GM12878 (cell line): ENCODE results near the gene TUBA3C. TPM values are rescaled to one million over a fixed set of nuclear protein-coding genes. Genes with fewer than 3 reads are reported as not detected.

Experiments
- ATAC-seq: fragments of 200-7000 bp; cut with Tn5 transposase; 3 replicates; pipeline ENCODE4 v1.9.1; 2020; ENCODE audit warnings: mild to moderate bottlenecking, moderate library complexity
- Bru-seq: library from RNA; stranded (reverse); fragments of 400-500 nt; gene quantifications from one replicate; lab custom pipeline; 2021; lab: Mats Ljungman, UMichigan
- BruChase-seq, 2 experiments: library from RNA; stranded (reverse); fragments of 400-500 nt; gene quantifications; one replicate each; lab custom pipeline; 2021; lab: Mats Ljungman, UMichigan
- BruUV-seq: library from RNA; stranded (reverse); fragments of 400-500 nt; replicated peaks from 2 replicates; lab custom pipeline; 2021; lab: Mats Ljungman, UMichigan
- CTCF ChIA-PET: fragments of 300-600 bp; sonication (Branson Sonifier 250); formaldehyde crosslinking; extraction: SDS; loops from one replicate; lab custom pipeline; 2021; ENCODE audit warnings: inconsistent platforms; lab: Yijun Ruan, JAX
- POLR2A ChIA-PET: fragments of 350-600 bp; formaldehyde crosslinking; extraction: SDS; loops from one replicate; lab custom pipeline; 2021; ENCODE audit warnings: inconsistent platforms; lab: Charles Lee
- RAD21 ChIA-PET: fragments of 300-600 bp; sonication (Branson Sonifier 250); formaldehyde crosslinking; loops from one replicate; lab custom pipeline; 2023; ENCODE audit warnings: antibody characterized with exemption; ENCODE audit not compliant: unreplicated experiment; lab: Charles Lee
- SMC1A ChIA-PET: fragments of 300-600 bp; sonication (Branson Sonifier 250); formaldehyde crosslinking; loops from one replicate; lab custom pipeline; 2023; ENCODE audit not compliant: unreplicated experiment, uncharacterized antibody; lab: Charles Lee
- DNase-seq: peaks from one replicate; pipeline ENCODE4 v3.0.0-alpha.2; 2011; ENCODE audit warnings: low read depth, low spot score
- FAIRE-seq: peaks from 3 replicates; lab custom pipeline; 2011; peaks lifted over from hg19 to GRCh38; lab: Jason Lieb, UNC
- H2AFZ ChIP-seq: 2 replicates; pipeline ENCODE4 v1.6.0; 2011; ENCODE audit warnings: low read depth, low read length, control low read depth; ENCODE audit not compliant: control insufficient read depth
- H3K27ac ChIP-seq: 2 replicates; pipeline ENCODE4 v1.5.1; 2011; ENCODE audit warnings: control low read depth; ENCODE audit not compliant: control insufficient read depth, insufficient read depth
- H3K27me3 ChIP-seq, 2 experiments: replicated peaks in 1 of 2; 2 replicates each; pipeline versions ENCODE4 v1.6.0 to v1.6.1; 2011; ENCODE audit warnings: low read length in 1 of 2; ENCODE audit not compliant: control insufficient read depth in 2 of 2, insufficient read depth in 2 of 2
- H3K36me3 ChIP-seq, 2 experiments: 2 replicates each; pipeline ENCODE4 v1.5.1; 2011; ENCODE audit warnings: low read length in 1 of 2; ENCODE audit not compliant: control insufficient read depth in 2 of 2, insufficient read depth in 2 of 2
- H3K4me1 ChIP-seq: 2 replicates; pipeline ENCODE4 v1.6.1; 2011; ENCODE audit warnings: mild to moderate bottlenecking, low read length, moderate library complexity, mixed read lengths; ENCODE audit not compliant: control insufficient read depth, insufficient read depth
- H3K4me2 ChIP-seq: 2 replicates; pipeline ENCODE4 v1.6.0; 2011; ENCODE audit warnings: control low read depth; ENCODE audit not compliant: control insufficient read depth, insufficient read depth
- H3K4me3 ChIP-seq: fragments of 200-600 bp; sonication (generic); 2 replicates; pipeline ENCODE4 v1.5.1; 2016
- H3K79me2 ChIP-seq: 2 replicates; pipeline ENCODE4 v1.6.0; 2011; ENCODE audit warnings: low read length; ENCODE audit not compliant: control insufficient read depth, insufficient read depth
- H3K9ac ChIP-seq: 2 replicates; pipeline ENCODE4 v1.8.0; 2011; ENCODE audit warnings: low read length, control low read depth, mixed read lengths; ENCODE audit not compliant: control insufficient read depth, insufficient read depth
- H3K9me3 ChIP-seq: replicated peaks from 3 replicates; pipeline ENCODE4 v1.5.1; 2011; ENCODE audit warnings: mild to moderate bottlenecking, low read length; ENCODE audit not compliant: control insufficient read depth, insufficient read depth
- H4K20me1 ChIP-seq: 2 replicates; pipeline ENCODE4 v1.6.0; 2011; ENCODE audit not compliant: control insufficient read depth, insufficient read depth
- JUND ChIP-seq: IDR thresholded peaks from 2 replicates; pipeline ENCODE4 v1.6.1; 2012; ENCODE audit warnings: low read depth, mild to moderate bottlenecking, low read length, improper control_type of control experiment, moderate library complexity
- LARP7 ChIP-seq: fragments of 450-650 bp; IDR thresholded peaks from 2 replicates; pipeline ENCODE4 v1.6.1; 2017; ENCODE audit warnings: mild to moderate bottlenecking
- NBN ChIP-seq: fragments of 450-650 bp; IDR thresholded peaks from 2 replicates; pipeline ENCODE4 v1.6.1; 2016
- REST ChIP-seq: IDR thresholded peaks from 2 replicates; pipeline ENCODE4 v1.6.1; 2012; ENCODE audit warnings: mild to moderate bottlenecking, low read depth, low read length
- WGBS: methylation state at CpG from one replicate; pipeline ENCODE4 v1.1.6; 2016; ENCODE audit warnings: low lambda C conversion rate; ENCODE audit not compliant: insufficient replicate concordance, insufficient coverage; ENCODE audit errors: missing lambda C conversion rate; 5-methylcytosine and 5-hydroxymethylcytosine counted together
- in situ Hi-C: fragments of 300-500 bp; cut with MboI; formaldehyde crosslinking; loops from 9 replicates; pipeline ENCODE4 v1.14.3; 2018; ENCODE audit warnings: mixed read lengths
- intact Hi-C: fragments of 100-400 bp; cut with micrococcal nuclease; formaldehyde crosslinking; loops from one replicate; pipeline ENCODE4 v1.14.2; 2022; ENCODE audit not compliant: unreplicated experiment
- long read RNA-seq, 2 experiments: library from polyadenylated mRNA; unstranded; transcript quantifications; one replicate each; pipeline ENCODE4 v2.0.0, GENCODE V29; 2019 to 2020
- polyA minus RNA-seq, 3 experiments: library from RNA; depleted of rRNA, polyadenylated mRNA; stranded (reverse); fragments of >200 nt; gene quantifications; 2 replicates each; pipeline ENCODE4 v1.2.3, GENCODE V29; 2011
- polyA plus RNA-seq, 11 experiments: library from polyadenylated mRNA; depleted of rRNA in 4 of 11; unstranded in 6 of 11; stranded (reverse) in 5 of 11; fragments of >200 nt; fragmentation: Nextera tagmentation in 4 of 11; fragmentation: Illumina TruSeq in 1 of 11; extraction: Ambion mirVana in 4 of 11; extraction: Trizol in 1 of 11; gene quantifications; 1 replicate in 1 of 11; 2 replicates in 10 of 11; pipeline versions ENCODE4 v1.2.1 to v1.2.3, GENCODE V29; 2011 to 2016; ENCODE audit warnings: inconsistent platforms in 2 of 11, missing spikeins in 2 of 11, low read depth in 1 of 11
- total RNA-seq, 4 experiments: library from RNA; depleted of rRNA in 3 of 4; stranded (reverse); fragments of >200 nt in 3 of 4; fragmentation: Illumina TruSeq in 1 of 4; extraction: Trizol in 1 of 4; gene quantifications; 2 replicates each; pipeline versions ENCODE4 v1.2.1 to v1.2.3, GENCODE V29; 2013 to 2021

TUBA3C gene
- not detected in 2 replicates for total RNA-seq (2013; cell fraction: nucleolus; rRNA removed)
- not detected in 2 replicates for total RNA-seq (2014; rRNA removed)
- total RNA-seq (2014; rRNA removed; fragmentation: Illumina TruSeq; extraction: Trizol) = not detected in 2 replicates
- total RNA-seq (2021) = not detected in 2 replicates
- polyA plus RNA-seq (2011; ENCODE audit: low read depth) = not detected
- polyA plus RNA-seq (2011; rRNA removed) = 1.6 and 4.5 TPM in 2 replicates
- 4.7 and 7.0 TPM in 2 replicates for polyA plus RNA-seq (2011; cell fraction: cytosol; rRNA removed)
- polyA plus RNA-seq (2011; cell fraction: nucleus; rRNA removed) = 2.4 TPM in 2 replicates
- not detected in 2 replicates for polyA plus RNA-seq (2012)
- polyA plus RNA-seq (2014; fragmentation: Illumina TruSeq; extraction: Trizol) = 0.04 TPM in 1 of 2 replicates, not detected in the other
- polyA plus RNA-seq (2014; fragmentation: Nextera tagmentation; extraction: Ambion mirVana) = not detected
- polyA plus RNA-seq (2014; rRNA removed) = 0.29 and 0.36 TPM in 2 replicates
- under 1 TPM; 0.23 to 0.31 TPM for polyA plus RNA-seq (2016; fragmentation: Nextera tagmentation; extraction: Ambion mirVana)
- polyA minus RNA-seq (2011; rRNA and poly(A)+ RNA removed) = 5.1 and 5.8 TPM in 2 replicates
- polyA minus RNA-seq (2011; cell fraction: cytosol; rRNA and poly(A)+ RNA removed) = 1.2 TPM in 1 of 2 replicates, not detected in the other
- 0.36 and 0.67 TPM in 2 replicates for polyA minus RNA-seq (2011; cell fraction: nucleus; rRNA and poly(A)+ RNA removed)
- percentile 9 among the genes with signal in this experiment for Bru-seq, nascent RNA
- BruChase-seq, experiment 1, labeled RNA remaining after a 6-hour chase = not detected
- not detected for BruChase-seq, experiment 2, labeled RNA remaining after a 2-hour chase
- long read RNA-seq, experiment 1, transcript TUBA3C-201 (5 exons, 1,551 nt) = major isoform, 5 of 5 reads
- long read RNA-seq, experiment 1, partial matches to known transcripts = 0 of 5 reads
- long read RNA-seq, experiment 1, other reads (novel, unspliced or antisense) = 0 of 5 reads
- long read RNA-seq, experiment 2, transcript TUBA3C-201 (5 exons, 1,551 nt) = major isoform, 5 of 6 reads
- long read RNA-seq, experiment 2, partial matches to known transcripts = 1 of 6 reads
- long read RNA-seq, experiment 2, other reads (novel, unspliced or antisense) = 0 of 6 reads

- POLR2A ChIA-PET = no interaction called here
- no peak within 1 kb of the TSS for H3K9ac ChIP-seq
- no peak within 1 kb of the TSS for H3K27ac ChIP-seq
- 59% methylated on average over 40 of the region's 40 CpGs for WGBS
- no peak for DNase-seq
- no peaks in the 10 kb centered on the region for H3K27me3 ChIP-seq
- intact Hi-C loops (no loop called here), in situ Hi-C loops (no loop called here)
- H4K20me1 ChIP-seq = no peaks in the 10 kb centered on the region
- RAD21 ChIA-PET = no interaction called here
- no peak within 1 kb of the TSS for H3K4me2 ChIP-seq
- H2AFZ ChIP-seq = no peak within 1 kb of the TSS
- FAIRE-seq = no peak
- H3K36me3 ChIP-seq = no peaks in the 10 kb centered on the region
- no TSS peak for BruUV-seq
- CTCF ChIA-PET = no interaction called here
- H3K4me3 ChIP-seq = no peak within 1 kb of the TSS
- no peak for TF ChIP-seq JUND
- TF ChIP-seq REST = no peak
- TF ChIP-seq LARP7 = no peak
- TF ChIP-seq NBN = no peak
- SMC1A ChIA-PET = no interaction called here
- no peaks in the 10 kb centered on the region; the same call in 2 of the 3 replicates for H3K9me3 ChIP-seq
- ATAC-seq = no peak
- no peaks in the 10 kb centered on the region for H3K4me1 ChIP-seq
- H3K79me2 ChIP-seq = no peaks in the 10 kb centered on the region
Observed at GRCh38 chr13:19181621-19182485, at the start of gene TUBA3C. TSS of gene TUBA3C (minus strand) at chr13:19181824. CDS start at chr13:19181747, 77 bp downstream.
